Upper lobe of left lung (tissue), 4 donors: ENCODE measurements around the gene MACROD2.

Experiments used
- POLR2AphosphoS5 ChIP-seq, 2 donors: sonication (generic); formaldehyde crosslinking; IDR thresholded peaks; one replicate each; pipeline ENCODE4 v1.5.1; 2017; ENCODE audit warnings: antibody characterized with exemption in 2 of 2
- TF ChIP-seq, protein P1 (sequence below), 6 experiments: fragments of 450-650 bp in 4 of 6; fragments of 200-600 bp in 2 of 6; sonication (generic) in 2 of 6; IDR thresholded peaks; one replicate each; pipeline ENCODE4 v1.5.1; 2016 to 2019; ENCODE audit warnings: antibody characterized with exemption in 6 of 6

DNA sequence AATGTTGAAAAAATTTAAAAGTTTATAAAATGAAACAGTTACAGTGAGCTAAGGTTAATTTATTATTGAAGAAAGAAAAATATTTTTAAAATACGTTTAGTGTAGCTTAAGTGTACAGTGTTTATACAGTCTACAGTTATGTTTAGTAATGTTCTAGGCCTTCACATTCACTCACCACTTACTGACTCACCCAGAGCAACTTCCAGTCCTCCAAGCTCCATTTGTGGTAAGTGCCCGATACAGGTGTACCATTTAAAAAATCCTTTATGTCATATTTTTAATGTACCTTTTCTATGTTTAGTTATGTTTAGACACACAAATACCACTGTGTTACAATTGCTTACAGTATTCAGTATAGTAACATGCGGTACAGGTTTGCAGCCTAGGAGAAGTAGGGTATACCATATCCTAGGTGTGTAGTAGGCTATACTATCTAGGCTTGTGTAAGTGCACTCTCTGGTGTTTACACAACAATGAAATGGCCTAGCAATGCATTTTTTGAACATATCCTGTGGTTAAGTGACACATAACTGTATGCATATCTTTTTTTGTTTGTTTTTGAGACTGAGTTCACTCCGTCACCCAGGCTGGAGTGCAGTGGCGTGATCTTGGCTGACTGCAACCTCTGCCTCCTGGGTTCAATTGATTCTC, 315.8 kb downstream of the MACROD2 start:
- TF ChIP-seq, protein P1, sequence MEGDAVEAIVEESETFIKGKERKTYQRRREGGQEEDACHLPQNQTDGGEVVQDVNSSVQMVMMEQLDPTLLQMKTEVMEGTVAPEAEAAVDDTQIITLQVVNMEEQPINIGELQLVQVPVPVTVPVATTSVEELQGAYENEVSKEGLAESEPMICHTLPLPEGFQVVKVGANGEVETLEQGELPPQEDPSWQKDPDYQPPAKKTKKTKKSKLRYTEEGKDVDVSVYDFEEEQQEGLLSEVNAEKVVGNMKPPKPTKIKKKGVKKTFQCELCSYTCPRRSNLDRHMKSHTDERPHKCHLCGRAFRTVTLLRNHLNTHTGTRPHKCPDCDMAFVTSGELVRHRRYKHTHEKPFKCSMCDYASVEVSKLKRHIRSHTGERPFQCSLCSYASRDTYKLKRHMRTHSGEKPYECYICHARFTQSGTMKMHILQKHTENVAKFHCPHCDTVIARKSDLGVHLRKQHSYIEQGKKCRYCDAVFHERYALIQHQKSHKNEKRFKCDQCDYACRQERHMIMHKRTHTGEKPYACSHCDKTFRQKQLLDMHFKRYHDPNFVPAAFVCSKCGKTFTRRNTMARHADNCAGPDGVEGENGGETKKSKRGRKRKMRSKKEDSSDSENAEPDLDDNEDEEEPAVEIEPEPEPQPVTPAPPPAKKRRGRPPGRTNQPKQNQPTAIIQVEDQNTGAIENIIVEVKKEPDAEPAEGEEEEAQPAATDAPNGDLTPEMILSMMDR (IDR thresholded peaks at IDR 0.05), result no peak
- no peak for TF ChIP-seq POLR2AphosphoS5 (IDR thresholded peaks at IDR 0.05)
